ENCODE measurements around the gene ZNF574.

DNA sequence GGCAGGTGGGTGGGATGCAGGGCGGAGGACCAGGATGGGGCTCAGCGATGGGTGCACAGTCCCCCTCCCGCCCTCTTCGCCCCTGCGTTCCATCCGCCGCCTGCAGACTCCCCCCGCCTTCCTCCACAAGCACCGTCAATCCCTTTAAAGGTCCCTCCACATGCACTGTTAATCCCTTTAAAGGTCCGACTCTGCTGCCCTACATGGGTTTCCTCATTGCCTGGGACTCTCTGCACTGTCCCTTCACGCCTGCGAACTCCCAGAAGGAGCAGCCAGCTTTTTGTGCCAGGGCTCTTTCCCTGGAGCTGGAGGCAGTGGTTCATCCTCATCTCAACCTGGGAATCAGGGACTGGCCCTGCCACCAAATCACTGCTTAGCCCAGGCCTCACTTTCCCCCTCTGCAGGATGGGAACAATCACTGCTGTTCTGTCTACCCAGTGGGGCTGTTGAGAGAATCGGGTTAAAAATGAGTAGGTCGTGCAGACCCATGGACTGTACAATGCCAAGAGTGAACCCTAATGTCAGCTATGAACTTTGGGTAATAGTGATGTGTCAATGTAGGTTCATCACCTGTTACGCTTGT, 20.4 kb downstream of the ZNF574 start:
- TF ChIP-seq, protein P1, sequence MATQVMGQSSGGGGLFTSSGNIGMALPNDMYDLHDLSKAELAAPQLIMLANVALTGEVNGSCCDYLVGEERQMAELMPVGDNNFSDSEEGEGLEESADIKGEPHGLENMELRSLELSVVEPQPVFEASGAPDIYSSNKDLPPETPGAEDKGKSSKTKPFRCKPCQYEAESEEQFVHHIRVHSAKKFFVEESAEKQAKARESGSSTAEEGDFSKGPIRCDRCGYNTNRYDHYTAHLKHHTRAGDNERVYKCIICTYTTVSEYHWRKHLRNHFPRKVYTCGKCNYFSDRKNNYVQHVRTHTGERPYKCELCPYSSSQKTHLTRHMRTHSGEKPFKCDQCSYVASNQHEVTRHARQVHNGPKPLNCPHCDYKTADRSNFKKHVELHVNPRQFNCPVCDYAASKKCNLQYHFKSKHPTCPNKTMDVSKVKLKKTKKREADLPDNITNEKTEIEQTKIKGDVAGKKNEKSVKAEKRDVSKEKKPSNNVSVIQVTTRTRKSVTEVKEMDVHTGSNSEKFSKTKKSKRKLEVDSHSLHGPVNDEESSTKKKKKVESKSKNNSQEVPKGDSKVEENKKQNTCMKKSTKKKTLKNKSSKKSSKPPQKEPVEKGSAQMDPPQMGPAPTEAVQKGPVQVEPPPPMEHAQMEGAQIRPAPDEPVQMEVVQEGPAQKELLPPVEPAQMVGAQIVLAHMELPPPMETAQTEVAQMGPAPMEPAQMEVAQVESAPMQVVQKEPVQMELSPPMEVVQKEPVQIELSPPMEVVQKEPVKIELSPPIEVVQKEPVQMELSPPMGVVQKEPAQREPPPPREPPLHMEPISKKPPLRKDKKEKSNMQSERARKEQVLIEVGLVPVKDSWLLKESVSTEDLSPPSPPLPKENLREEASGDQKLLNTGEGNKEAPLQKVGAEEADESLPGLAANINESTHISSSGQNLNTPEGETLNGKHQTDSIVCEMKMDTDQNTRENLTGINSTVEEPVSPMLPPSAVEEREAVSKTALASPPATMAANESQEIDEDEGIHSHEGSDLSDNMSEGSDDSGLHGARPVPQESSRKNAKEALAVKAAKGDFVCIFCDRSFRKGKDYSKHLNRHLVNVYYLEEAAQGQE (IDR thresholded peaks at IDR 0.05; ENCODE audit: low read depth, low read length): no peak
- TF ChIP-seq, protein P2, sequence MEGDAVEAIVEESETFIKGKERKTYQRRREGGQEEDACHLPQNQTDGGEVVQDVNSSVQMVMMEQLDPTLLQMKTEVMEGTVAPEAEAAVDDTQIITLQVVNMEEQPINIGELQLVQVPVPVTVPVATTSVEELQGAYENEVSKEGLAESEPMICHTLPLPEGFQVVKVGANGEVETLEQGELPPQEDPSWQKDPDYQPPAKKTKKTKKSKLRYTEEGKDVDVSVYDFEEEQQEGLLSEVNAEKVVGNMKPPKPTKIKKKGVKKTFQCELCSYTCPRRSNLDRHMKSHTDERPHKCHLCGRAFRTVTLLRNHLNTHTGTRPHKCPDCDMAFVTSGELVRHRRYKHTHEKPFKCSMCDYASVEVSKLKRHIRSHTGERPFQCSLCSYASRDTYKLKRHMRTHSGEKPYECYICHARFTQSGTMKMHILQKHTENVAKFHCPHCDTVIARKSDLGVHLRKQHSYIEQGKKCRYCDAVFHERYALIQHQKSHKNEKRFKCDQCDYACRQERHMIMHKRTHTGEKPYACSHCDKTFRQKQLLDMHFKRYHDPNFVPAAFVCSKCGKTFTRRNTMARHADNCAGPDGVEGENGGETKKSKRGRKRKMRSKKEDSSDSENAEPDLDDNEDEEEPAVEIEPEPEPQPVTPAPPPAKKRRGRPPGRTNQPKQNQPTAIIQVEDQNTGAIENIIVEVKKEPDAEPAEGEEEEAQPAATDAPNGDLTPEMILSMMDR (IDR thresholded peaks at IDR 0.05): no peak
- TF ChIP-seq EP300 (IDR thresholded peaks at IDR 0.05; ENCODE audit: borderline replicate concordance in 1 of 2, low read depth in 1 of 2, low read length in 1 of 2) (no peak), TCF12 (IDR thresholded peaks at IDR 0.05) (no peak), SMC3 (IDR thresholded peaks at IDR 0.05; ENCODE audit: low read depth, low read length) (no peak), JUND (IDR thresholded peaks at IDR 0.05) (no peak), MEF2A (IDR thresholded peaks at IDR 0.05; ENCODE audit: borderline replicate concordance, low read depth) (no peak), RXRA (IDR thresholded peaks at IDR 0.05; ENCODE audit: borderline replicate concordance, low read depth) (no peak)
- TF ChIP-seq, protein P3, sequence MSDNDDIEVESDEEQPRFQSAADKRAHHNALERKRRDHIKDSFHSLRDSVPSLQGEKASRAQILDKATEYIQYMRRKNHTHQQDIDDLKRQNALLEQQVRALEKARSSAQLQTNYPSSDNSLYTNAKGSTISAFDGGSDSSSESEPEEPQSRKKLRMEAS (IDR thresholded peaks at IDR 0.05; ENCODE audit: low read depth): no peak
